Gastrocnemius medialis (tissue), 4 donors: ENCODE results near the gene GDE1. TPM values are rescaled to one million over a fixed set of nuclear protein-coding genes. Genes with fewer than 3 reads are reported as not detected.

Experiments used
- ATAC-seq, 2 donors: fragments of 150-250 bp; one replicate each; pipeline ENCODE4 v1.9.1; 2016
- DNase-seq, 2 donors: peaks; one replicate each; pipeline ENCODE4 v3.0.0-alpha.2; 2019
- H3K27ac ChIP-seq, 4 donors: fragments of 200-600 bp; sonication (generic); 1 replicate in 1 of 4; 2 replicates in 3 of 4; pipeline ENCODE4 v1.5.1; 2016 to 2018; ENCODE audit warnings: mild to moderate bottlenecking in 2 of 4, moderate library complexity in 1 of 4
- H3K27me3 ChIP-seq, 3 donors: fragments of 200-600 bp; sonication (generic) in 2 of 3; 1 replicate in 1 of 3; 2 replicates in 2 of 3; pipeline versions ENCODE4 v1.5.1 to v1.6.0; 2016 to 2019; ENCODE audit warnings: mild to moderate bottlenecking in 1 of 3, moderate library complexity in 1 of 3
- H3K36me3 ChIP-seq, 2 donors: fragments of 200-600 bp; sonication (generic) in 1 of 2; one replicate each; pipeline ENCODE4 v1.5.1; 2017 to 2018
- H3K4me1 ChIP-seq, 2 donors: fragments of 200-600 bp; sonication (generic) in 1 of 2; one replicate each; pipeline ENCODE4 v1.5.1; 2016 to 2017; ENCODE audit warnings: mild to moderate bottlenecking in 2 of 2
- H3K4me3 ChIP-seq, 4 donors: fragments of 200-600 bp; sonication (generic) in 3 of 4; 1 replicate in 1 of 4; 2 replicates in 3 of 4; pipeline ENCODE4 v1.5.1; 2016 to 2019; ENCODE audit warnings: mild to moderate bottlenecking in 2 of 4
- H3K9me3 ChIP-seq, 3 donors: fragments of 200-600 bp; sonication (generic) in 2 of 3; 1 replicate in 1 of 3; 2 replicates in 2 of 3; pipeline ENCODE4 v1.5.1; 2016 to 2019
- POLR2A ChIP-seq, 2 donors: fragments of 450-650 bp; IDR thresholded peaks; one replicate each; pipeline ENCODE4 v1.6.1; 2017; ENCODE audit warnings: antibody characterized with exemption in 2 of 2, mild to moderate bottlenecking in 2 of 2, moderate library complexity in 2 of 2
- in situ Hi-C, 4 donors: fragments of 200-750 bp; cut with MboI; loops; one replicate each; pipeline versions ENCODE4 v1.15.0 to v1.8.0; 2017; ENCODE audit warnings: low sequenced_read_pairs in 4 of 4
- intact Hi-C: fragments of 100-400 bp; cut with DNase I; formaldehyde crosslinking; loops from one replicate; pipeline ENCODE4 v1.15.1; 2023; ENCODE audit warnings: low total_unique reads
- total RNA-seq, 4 donors: library from RNA; depleted of rRNA; stranded (reverse); fragments of >200 nt; gene quantifications; one replicate each; pipeline versions ENCODE4 v1.1.0 to v1.2.3, GENCODE V29; 2016
- TF ChIP-seq, protein P1 (sequence below), 5 experiments: fragments of 450-650 bp in 3 of 5; fragments of 200-600 bp in 2 of 5; sonication (generic) in 2 of 5; IDR thresholded peaks in 4 of 5; conservative IDR thresholded peaks in 1 of 5; 1 replicate in 4 of 5; 2 replicates in 1 of 5; pipeline ENCODE4 v1.5.1; 2016 to 2019; ENCODE audit warnings: antibody characterized with exemption in 5 of 5, mild to moderate bottlenecking in 3 of 5, moderate library complexity in 3 of 5

Gene GDE1
- total RNA-seq, 4 donors from 2014 or later, result 48.8 to 64.1 (median 53.7) TPM

DNA sequence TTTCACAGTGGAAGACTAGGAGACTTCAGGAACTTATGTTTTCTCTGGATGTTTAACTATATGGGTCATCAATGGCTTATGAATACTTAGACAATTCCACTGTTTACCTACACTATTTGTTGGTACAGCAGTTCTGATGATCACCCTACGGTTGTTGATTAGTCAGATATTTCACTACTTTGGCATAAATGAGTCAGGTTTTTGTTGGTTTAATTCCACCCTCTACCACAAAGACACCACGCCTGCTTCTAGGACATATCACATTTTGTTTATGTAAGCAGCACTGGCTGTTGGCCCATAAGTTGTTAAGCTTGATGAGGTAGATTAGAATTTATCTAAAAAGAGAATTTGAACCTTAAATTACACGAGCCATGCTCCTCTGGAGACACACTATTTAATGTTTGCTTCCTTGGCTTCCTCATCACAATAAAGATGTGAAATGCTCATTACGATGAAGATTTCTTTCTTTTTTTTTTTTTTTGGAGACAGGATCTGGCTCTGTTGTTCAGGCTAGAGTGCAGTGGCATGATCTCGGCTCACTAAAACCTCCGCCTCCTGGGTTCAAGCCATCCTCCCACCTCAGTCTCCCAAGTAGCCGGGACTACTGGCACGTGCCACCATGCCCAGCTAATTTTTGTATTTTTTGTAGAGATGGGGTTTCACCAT, 4.3 kb downstream of the GDE1 start:
- ATAC-seq (no peak), DNase-seq (no peak)
- H3K36me3 ChIP-seq, result peaks cover 0 to 31% of the 10 kb centered on the region in 2 donors
- no peak overlapping the region for H3K27ac ChIP-seq
- H3K4me3 ChIP-seq, result no peak overlapping the region
- no peaks in the 10 kb centered on the region for H3K9me3 ChIP-seq
- intact Hi-C loops (no loop called here), in situ Hi-C loops (loop anchor here in 1 of 4 donors (10.0 to 25.0 kb wide), 2 partner anchors 433 to 730 kb away; partner anchors contain the start of gene RPS15A)
- peaks cover 14 to 16% of the 10 kb centered on the region in 2 donors for H3K4me1 ChIP-seq
- no peaks in the 10 kb centered on the region for H3K27me3 ChIP-seq
- TF ChIP-seq, protein P1, sequence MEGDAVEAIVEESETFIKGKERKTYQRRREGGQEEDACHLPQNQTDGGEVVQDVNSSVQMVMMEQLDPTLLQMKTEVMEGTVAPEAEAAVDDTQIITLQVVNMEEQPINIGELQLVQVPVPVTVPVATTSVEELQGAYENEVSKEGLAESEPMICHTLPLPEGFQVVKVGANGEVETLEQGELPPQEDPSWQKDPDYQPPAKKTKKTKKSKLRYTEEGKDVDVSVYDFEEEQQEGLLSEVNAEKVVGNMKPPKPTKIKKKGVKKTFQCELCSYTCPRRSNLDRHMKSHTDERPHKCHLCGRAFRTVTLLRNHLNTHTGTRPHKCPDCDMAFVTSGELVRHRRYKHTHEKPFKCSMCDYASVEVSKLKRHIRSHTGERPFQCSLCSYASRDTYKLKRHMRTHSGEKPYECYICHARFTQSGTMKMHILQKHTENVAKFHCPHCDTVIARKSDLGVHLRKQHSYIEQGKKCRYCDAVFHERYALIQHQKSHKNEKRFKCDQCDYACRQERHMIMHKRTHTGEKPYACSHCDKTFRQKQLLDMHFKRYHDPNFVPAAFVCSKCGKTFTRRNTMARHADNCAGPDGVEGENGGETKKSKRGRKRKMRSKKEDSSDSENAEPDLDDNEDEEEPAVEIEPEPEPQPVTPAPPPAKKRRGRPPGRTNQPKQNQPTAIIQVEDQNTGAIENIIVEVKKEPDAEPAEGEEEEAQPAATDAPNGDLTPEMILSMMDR (IDR thresholded peaks at IDR 0.05 in 4 of 5, conservative IDR thresholded peaks at IDR 0.05 in 1 of 5), result no peak
- TF ChIP-seq POLR2A (IDR thresholded peaks at IDR 0.05), result no peak

DNA sequence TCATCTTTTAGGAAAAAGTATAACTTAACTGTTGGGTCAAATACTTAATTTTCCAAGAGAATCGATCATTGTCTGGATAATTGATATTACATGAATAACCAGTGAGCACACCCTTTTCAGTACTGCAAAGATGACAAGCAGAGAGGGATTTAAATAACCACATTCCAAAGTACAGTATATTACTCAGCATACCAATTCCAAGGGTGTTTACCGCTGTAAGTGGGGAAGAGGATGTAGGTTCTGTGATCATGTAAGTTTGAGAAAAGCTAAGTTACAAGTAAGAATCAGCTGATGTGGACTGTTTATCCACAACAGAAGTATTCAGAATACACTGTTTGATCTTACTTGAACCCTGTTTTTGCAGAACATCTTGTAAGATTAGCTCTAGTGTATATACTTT, 6.1 kb downstream of the GDE1 start:
- TF ChIP-seq POLR2A (IDR thresholded peaks at IDR 0.05), result no peak
- no peaks in the 10 kb centered on the region for H3K9me3 ChIP-seq
- intact Hi-C loops, result no loop called here
- in situ Hi-C loops, result loop anchor here in 1 of 4 donors (10.0 to 25.0 kb wide), 2 partner anchors 431 to 728 kb away; partner anchors contain the start of gene RPS15A
- ATAC-seq (no peak), DNase-seq (no peak)
- no peak overlapping the region for H3K4me3 ChIP-seq
- H3K27me3 ChIP-seq, result no peaks in the 10 kb centered on the region
- H3K27ac ChIP-seq, result no peak overlapping the region
- H3K4me1 ChIP-seq, result peaks cover 8 to 11% of the 10 kb centered on the region in 2 donors
- H3K36me3 ChIP-seq, result peaks cover 0 to 33% of the 10 kb centered on the region in 2 donors

DNA sequence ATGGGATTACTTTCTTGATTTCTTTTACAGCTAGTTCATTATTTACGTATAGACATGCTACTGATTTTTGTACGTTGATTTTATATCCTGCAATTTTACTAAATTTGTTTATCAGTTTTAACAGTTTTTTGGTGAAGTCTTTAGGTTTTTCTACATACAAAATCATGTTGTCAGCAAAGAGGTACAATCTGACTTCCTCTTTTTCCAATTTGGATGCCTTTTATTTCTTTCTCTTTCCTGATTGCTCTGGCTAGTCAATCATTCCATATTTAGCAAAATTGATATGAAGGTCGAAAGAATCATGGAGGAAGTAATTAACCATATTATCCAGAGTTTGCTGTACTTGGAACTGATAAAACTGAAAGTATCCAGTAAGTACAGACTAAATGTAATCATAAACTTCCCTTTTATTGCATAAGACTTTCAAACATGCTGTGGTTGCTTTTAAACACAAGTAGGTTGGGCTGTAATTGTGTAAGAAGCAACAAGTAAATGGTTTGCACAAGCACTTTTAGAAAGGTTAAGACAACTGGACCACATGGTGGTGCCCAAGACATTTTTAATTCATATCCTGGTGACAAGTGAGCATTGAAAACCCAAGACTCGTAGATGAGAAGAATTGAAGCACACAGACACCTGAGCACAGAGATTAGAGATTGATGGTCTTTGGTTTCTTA, 8.4 kb downstream of the GDE1 start:
- H3K4me1 ChIP-seq, result no peaks in the 10 kb centered on the region
- in situ Hi-C loops (loop anchor here in 1 of 4 donors (10.0 to 25.0 kb wide), 2 partner anchors 429 to 726 kb away; partner anchors contain the start of gene RPS15A), intact Hi-C loops (no loop called here)
- TF ChIP-seq POLR2A (IDR thresholded peaks at IDR 0.05), result no peak
- TF ChIP-seq, protein P1 (IDR thresholded peaks at IDR 0.05 in 4 of 5, conservative IDR thresholded peaks at IDR 0.05 in 1 of 5), result no peak
- H3K27ac ChIP-seq, result no peak overlapping the region
- H3K27me3 ChIP-seq, result no peaks in the 10 kb centered on the region
- ATAC-seq, result no peak
- DNase-seq, result no peak
- no peaks in the 10 kb centered on the region for H3K9me3 ChIP-seq
- peaks cover 3 to 49% of the 10 kb centered on the region in 2 donors for H3K36me3 ChIP-seq
- no peak overlapping the region for H3K4me3 ChIP-seq

DNA sequence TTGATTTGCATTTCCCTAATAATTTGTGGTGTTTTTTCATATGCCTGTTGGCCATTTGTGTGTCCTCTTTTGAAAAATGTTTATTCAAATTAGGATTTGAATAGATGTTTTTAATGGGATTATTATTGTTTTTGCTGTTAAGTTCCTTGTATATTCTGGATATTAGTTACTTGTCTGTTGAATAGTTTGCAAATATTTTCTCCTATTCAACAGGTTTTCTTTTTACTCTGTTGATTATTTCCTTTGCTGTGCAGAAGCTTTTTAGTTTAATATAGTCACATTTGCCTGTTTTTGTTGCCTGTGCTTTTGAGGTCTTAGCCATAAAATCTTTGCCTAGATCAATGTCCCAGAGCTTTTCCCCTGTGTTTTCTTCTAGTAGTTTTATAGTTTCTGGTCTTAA, 9.6 kb downstream of the GDE1 start:
- H3K36me3 ChIP-seq, result peaks cover 3 to 53% of the 10 kb centered on the region in 2 donors
- in situ Hi-C loops, result loop anchor here in 1 of 4 donors (10.0 to 25.0 kb wide), 2 partner anchors 427 to 725 kb away; partner anchors contain the start of gene RPS15A
- TF ChIP-seq POLR2A (IDR thresholded peaks at IDR 0.05), result no peak
- TF ChIP-seq, protein P1 (IDR thresholded peaks at IDR 0.05 in 4 of 5, conservative IDR thresholded peaks at IDR 0.05 in 1 of 5), result no peak

DNA sequence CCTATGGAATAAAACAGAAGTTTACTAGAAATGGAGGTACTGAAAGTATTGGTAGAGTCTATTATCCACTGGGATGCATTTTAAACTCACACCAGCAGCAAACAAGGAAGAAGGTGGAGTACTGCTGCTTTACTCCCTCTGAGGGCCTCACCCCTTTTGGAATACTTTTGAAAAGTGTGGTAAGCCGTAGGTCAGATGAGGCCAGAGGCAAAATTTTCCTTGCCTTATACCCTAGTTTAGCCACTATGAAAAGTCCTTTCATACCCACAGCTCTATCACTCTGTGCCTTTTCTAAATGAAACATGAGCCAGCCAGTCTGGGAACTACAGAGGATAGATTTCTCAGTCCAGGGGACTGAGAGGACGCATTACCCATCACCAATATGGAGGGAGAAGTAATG, 14.0 kb downstream of the GDE1 start:
- TF ChIP-seq, protein P1 (IDR thresholded peaks at IDR 0.05 in 4 of 5, conservative IDR thresholded peaks at IDR 0.05 in 1 of 5), result no peak
- TF ChIP-seq POLR2A (IDR thresholded peaks at IDR 0.05), result no peak
- no peaks in the 10 kb centered on the region for H3K9me3 ChIP-seq
- H3K4me3 ChIP-seq, result no peak overlapping the region
- intact Hi-C loops, result no loop called here
- H3K36me3 ChIP-seq, result peaks cover 6 to 56% of the 10 kb centered on the region in 2 donors
- H3K27me3 ChIP-seq, result no peaks in the 10 kb centered on the region
- no peak for ATAC-seq
- in situ Hi-C loops, result loop anchor here (10.0 to 25.0 kb wide), 2 partner anchors 423 to 721 kb away; partner anchors contain the start of gene RPS15A (in 1 of the 4)
- H3K27ac ChIP-seq, result no peak overlapping the region
- DNase-seq, result no peak
- H3K4me1 ChIP-seq, result no peaks in the 10 kb centered on the region

More for the DNA sequence above, 9.6 kb downstream of the GDE1 start:
- H3K4me1 ChIP-seq, result no peaks in the 10 kb centered on the region
- no peak overlapping the region for H3K27ac ChIP-seq
- H3K4me3 ChIP-seq, result no peak overlapping the region
- DNase-seq (no peak), ATAC-seq (no peak)
- H3K27me3 ChIP-seq, result no peaks in the 10 kb centered on the region
- H3K9me3 ChIP-seq, result no peaks in the 10 kb centered on the region
- intact Hi-C loops, result no loop called here
